B cell (primary cell): ENCODE data around the gene CREB3L1. TPM values are rescaled to one million over a fixed set of nuclear protein-coding genes. Genes with fewer than 3 reads are reported as not detected.

ENCODE experiments used
- ATAC-seq: fragments of 200-7000 bp; cut with Tn5 transposase; one replicate; pipeline ENCODE4 v1.10.0; 2021; ENCODE audit warnings: low read depth, mild to moderate bottlenecking, moderate number of reproducible peaks, moderate library complexity
- CTCF ChIA-PET: fragments of 350-600 bp; sonication (Branson Sonifier 250); formaldehyde crosslinking; loops from one replicate; lab custom pipeline; 2021; ENCODE audit warnings: antibody characterized with exemption, inconsistent platforms; lab: Charles Lee
- POLR2A ChIA-PET: fragments of 350-600 bp; sonication (Branson Sonifier 250); formaldehyde crosslinking; loops from one replicate; lab custom pipeline; 2021; ENCODE audit warnings: antibody characterized with exemption; lab: Charles Lee
- DNase-seq: peaks from one replicate; pipeline ENCODE4 v3.0.0; 2013
- H2AFZ ChIP-seq: 2 replicates; pipeline ENCODE4 v1.6.1; 2012; ENCODE audit warnings: mild to moderate bottlenecking, low read depth, low read length; ENCODE audit not compliant: insufficient read depth, poor library complexity, severe bottlenecking
- H3K27ac ChIP-seq, 2 donors: 1 replicate in 1 of 2; 2 replicates in 1 of 2; pipeline ENCODE4 v1.5.1; 2012 to 2013; ENCODE audit warnings: low read length in 2 of 2, mild to moderate bottlenecking in 2 of 2, moderate library complexity in 1 of 2
- H3K27me3 ChIP-seq, 4 experiments: fragments of 200-600 bp in 1 of 4; sonication (generic) in 1 of 4; replicated peaks in 1 of 4; 1 replicate in 2 of 4; 2 replicates in 2 of 4; pipeline versions ENCODE4 v1.6.1 to v1.7.0; 2013 to 2016; ENCODE audit warnings: low read length in 3 of 4, mild to moderate bottlenecking in 2 of 4, mixed read lengths in 1 of 4, moderate library complexity in 1 of 4; ENCODE audit not compliant: insufficient read depth in 4 of 4, control insufficient read depth in 3 of 4; ENCODE audit errors: control extremely low read depth in 1 of 4
- H3K36me3 ChIP-seq, 2 experiments: replicated peaks in 1 of 2; 1 replicate in 1 of 2; 2 replicates in 1 of 2; pipeline versions ENCODE4 v1.6.1 to v1.7.1; 2013; ENCODE audit warnings: low read length in 1 of 2; ENCODE audit not compliant: insufficient read depth in 2 of 2, control insufficient read depth in 1 of 2; ENCODE audit errors: control extremely low read depth in 1 of 2, extremely low read depth in 1 of 2
- H3K4me1 ChIP-seq, 2 donors: fragments of 200-600 bp in 1 of 2; sonication (generic) in 1 of 2; 1 replicate in 1 of 2; 2 replicates in 1 of 2; pipeline versions ENCODE4 v1.5.1 to v1.6.1; 2013 to 2017; ENCODE audit warnings: low read length in 2 of 2; ENCODE audit not compliant: control insufficient read depth in 2 of 2, insufficient read depth in 2 of 2
- H3K4me2 ChIP-seq: replicated peaks from 2 replicates; pipeline ENCODE3; 2012; ENCODE audit warnings: mild to moderate bottlenecking, low read depth, low read length; ENCODE audit not compliant: poor library complexity, severe bottlenecking
- H3K4me3 ChIP-seq, 5 experiments: fragments of 200-600 bp in 1 of 5; sonication (generic) in 1 of 5; 1 replicate in 3 of 5; 2 replicates in 2 of 5; pipeline versions ENCODE4 v1.5.1 to v1.7.0; 2011 to 2016; ENCODE audit warnings: low read length in 4 of 5, mild to moderate bottlenecking in 4 of 5, low read depth in 2 of 5, control low read depth in 1 of 5, moderate library complexity in 1 of 5; ENCODE audit not compliant: insufficient read depth in 1 of 5; ENCODE audit errors: control extremely low read depth in 1 of 5, extremely low read depth in 1 of 5
- H3K79me2 ChIP-seq: fragments of 200-600 bp; sonication (generic); one replicate; pipeline ENCODE4 v1.6.0; 2016; ENCODE audit warnings: low read length; ENCODE audit not compliant: control insufficient read depth, insufficient read depth
- H3K9ac ChIP-seq: fragments of 200-600 bp; sonication (generic); 2 replicates; pipeline ENCODE4 v1.6.1; 2017; ENCODE audit warnings: mild to moderate bottlenecking, low read length, moderate library complexity
- H3K9me3 ChIP-seq, 3 donors: one replicate each; pipeline versions ENCODE4 v1.6.1 to v1.7.1; 2013; ENCODE audit warnings: low read length in 2 of 3; ENCODE audit not compliant: control insufficient read depth in 2 of 3, insufficient read depth in 1 of 3; ENCODE audit errors: control extremely low read depth in 1 of 3
- H4K20me1 ChIP-seq: 2 replicates; pipeline ENCODE4 v1.6.0; 2012; ENCODE audit warnings: mild to moderate bottlenecking, low read length; ENCODE audit not compliant: insufficient read depth, control insufficient read depth, poor library complexity, severe bottlenecking
- H3K27ac Mint-ChIP-seq: one replicate; pipeline ENCODE4 v1.8.0; 2021; ENCODE audit warnings: mixed read lengths
- H3K27me3 Mint-ChIP-seq: one replicate; pipeline ENCODE4 v1.8.0; 2021; ENCODE audit warnings: mixed read lengths
- H3K4me1 Mint-ChIP-seq: one replicate; pipeline ENCODE4 v1.8.0; 2021; ENCODE audit warnings: mixed read lengths
- H3K4me3 Mint-ChIP-seq: one replicate; pipeline ENCODE4 v1.8.0; 2021; ENCODE audit warnings: mixed read lengths
- H3K9me3 Mint-ChIP-seq: one replicate; pipeline ENCODE4 v1.8.0; 2022; ENCODE audit warnings: mixed read lengths; ENCODE audit not compliant: insufficient read depth
- CTCF ChIP-seq: fragments of 200-600 bp; IDR thresholded peaks from one replicate; pipeline ENCODE4 v1.8.0; 2022; ENCODE audit warnings: antibody characterized with exemption, mild to moderate bottlenecking
- EZH2 ChIP-seq: IDR thresholded peaks from 2 replicates; pipeline ENCODE4 v1.6.1; 2012; ENCODE audit warnings: borderline replicate concordance, low read depth, mild to moderate bottlenecking, moderate library complexity, low read length; ENCODE audit not compliant: insufficient read depth, poor library complexity, severe bottlenecking
- WGBS: methylation state at CpG from one replicate; pipeline ENCODE4 v1.1.5; 2013; ENCODE audit warnings: missing lambda C conversion rate; ENCODE audit not compliant: insufficient coverage; 5-methylcytosine and 5-hydroxymethylcytosine counted together
- intact Hi-C: fragments of 100-400 bp; cut with micrococcal nuclease; formaldehyde crosslinking; loops from one replicate; pipeline ENCODE4 v1.10.0; 2022
- polyA plus RNA-seq: library from polyadenylated mRNA; depleted of rRNA; stranded (reverse); fragments of >200 nt; gene quantifications from 2 replicates; pipeline ENCODE4 v1.2.3, GENCODE V29; 2012
- total RNA-seq, 2 donors: library from RNA; stranded (reverse); fragments of 120-200 nt in 1 of 2; gene quantifications; 1 replicate in 1 of 2; 2 replicates in 1 of 2; pipeline versions ENCODE4 v1.2.3 to v1.2.4, GENCODE V29; 2013 to 2022

CREB3L1 gene
- total and polyA plus RNA-seq, 2 donors (not counting 1 experiment from before 2014, with no cell fraction given) = not detected

DNA sequence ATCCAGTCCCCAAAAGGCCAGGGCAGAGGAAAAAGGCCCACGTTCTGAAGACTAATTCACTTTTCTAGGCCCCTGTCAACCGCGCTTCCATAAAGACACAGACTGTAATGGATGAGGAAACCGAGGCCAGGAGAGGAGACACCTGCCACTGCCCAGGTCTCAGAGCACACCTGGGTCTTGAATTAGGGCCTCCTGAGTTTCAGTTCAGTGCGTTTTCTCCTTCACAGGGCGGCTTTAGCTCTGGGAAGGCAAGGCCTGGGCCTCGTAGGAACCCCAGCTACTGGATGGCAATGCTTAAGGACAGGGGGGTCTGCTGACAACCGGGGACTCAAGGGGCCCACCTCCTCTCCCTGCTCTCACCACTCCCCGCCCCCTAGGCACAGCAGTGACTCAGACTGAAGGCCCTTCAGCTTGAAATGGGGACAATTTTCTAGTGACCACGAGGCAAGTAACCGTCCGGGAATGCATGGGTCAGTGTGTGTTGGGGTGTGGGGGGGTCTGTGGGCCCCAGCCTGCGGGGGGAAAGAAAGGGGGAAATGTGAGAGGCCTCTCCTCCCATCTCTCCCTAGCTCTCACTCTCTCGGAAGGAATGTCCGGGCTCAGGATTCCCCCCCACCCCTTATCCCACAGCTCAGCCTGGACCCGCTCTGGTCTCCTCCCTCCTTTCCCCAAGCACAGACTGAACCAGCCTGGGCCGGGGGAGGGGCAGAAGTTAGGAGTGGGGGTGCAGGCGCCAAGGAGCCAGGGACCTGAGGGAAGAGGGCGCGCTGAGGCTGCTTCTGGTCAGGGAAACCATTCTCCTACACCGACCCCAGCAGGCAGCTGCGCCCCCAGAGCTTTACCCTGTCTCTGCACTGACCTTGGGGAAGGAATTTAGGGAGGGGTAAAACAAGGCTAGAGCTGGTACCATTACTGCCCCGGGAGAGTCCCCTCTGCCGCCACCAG is 17.2 kb downstream of the CREB3L1 start:
- H3K4me3 ChIP-seq = peak overlapping the region in 4 of 5 experiments; percentile 30 to 53 (median 47)
- peaks cover 55% of the 10 kb centered on the region for H3K27me3 Mint-ChIP-seq
- intact Hi-C loops = no loop called here
- no peak for ATAC-seq
- 80% methylated on average over 12 of the region's 24 CpGs for WGBS
- peaks cover 0 to 14% (median 0%) of the 10 kb centered on the region in 3 donors for H3K9me3 ChIP-seq
- peak overlapping the region; percentile 71 for H2AFZ ChIP-seq
- no peak overlapping the region for H3K27ac ChIP-seq
- CTCF ChIA-PET = interaction anchor here (1.0 to 1.3 kb wide), 3 partner anchors 9 to 55 kb away, joined by 3 read pairs; no protein-coding TSS in a partner anchor
- H3K4me1 ChIP-seq = peaks cover 15 to 16% of the 10 kb centered on the region in 2 donors
- TF ChIP-seq EZH2 (no peak), CTCF (no peak)
- no peaks in the 10 kb centered on the region for H3K36me3 ChIP-seq
- no peaks in the 10 kb centered on the region for H3K9me3 Mint-ChIP-seq
- POLR2A ChIA-PET = no interaction called here
- no peak overlapping the region for H3K27ac Mint-ChIP-seq
- H3K4me2 ChIP-seq = peak overlapping the region; percentile 81
- H3K79me2 ChIP-seq = no peaks in the 10 kb centered on the region
- H3K27me3 ChIP-seq = peaks cover 0 to 41% (median 22%) of the 10 kb centered on the region in 4 experiments
- no peak for DNase-seq
- H3K4me3 Mint-ChIP-seq = peak overlapping the region; percentile 49
- peak overlapping the region; percentile 57 for H3K9ac ChIP-seq
- H3K4me1 Mint-ChIP-seq = peaks cover 7% of the 10 kb centered on the region
- H4K20me1 ChIP-seq = no peaks in the 10 kb centered on the region
